Neuronal stem cell (in vitro differentiated cells): ENCODE measurements around the gene ZNF221.
"Not testable (repeated sequence)": the region's sequence is repeated elsewhere in the genome, so short reads cannot be mapped to it uniquely, and the experiment has no call there.

Experiments
- DNase-seq: peaks from one replicate; pipeline ENCODE4 v3.0.0-alpha.2; 2013; ENCODE audit warnings: low spot score
- H2AFZ ChIP-seq: one replicate; pipeline ENCODE4 v1.6.1; 2013; ENCODE audit warnings: mild to moderate bottlenecking, low read length, inconsistent platforms
- H2AK5ac ChIP-seq: 2 replicates; pipeline ENCODE4 v1.6.1; 2013; ENCODE audit warnings: low read depth, mild to moderate bottlenecking, inconsistent platforms, low read length, moderate library complexity, mixed read lengths
- H2BK120ac ChIP-seq: 2 replicates; pipeline ENCODE4 v1.6.1; 2013; ENCODE audit warnings: low read depth, mild to moderate bottlenecking, inconsistent platforms, low read length, moderate library complexity, mixed read lengths
- H2BK12ac ChIP-seq: one replicate; pipeline ENCODE4 v1.6.1; 2013; ENCODE audit warnings: low read length, inconsistent platforms
- H2BK15ac ChIP-seq: 2 replicates; pipeline ENCODE4 v1.6.1; 2013; ENCODE audit warnings: mild to moderate bottlenecking, low read length, inconsistent platforms, mixed read lengths
- H2BK5ac ChIP-seq: one replicate; pipeline ENCODE4 v1.6.1; 2013; ENCODE audit warnings: inconsistent platforms, mild to moderate bottlenecking, low read length, moderate library complexity
- H3K14ac ChIP-seq: one replicate; pipeline ENCODE4 v1.6.1; 2013; ENCODE audit warnings: low read length, inconsistent platforms
- H3K18ac ChIP-seq: 2 replicates; pipeline ENCODE4 v1.6.1; 2013; ENCODE audit warnings: low read length, inconsistent platforms
- H3K23ac ChIP-seq: 2 replicates; pipeline ENCODE4 v1.6.1; 2013; ENCODE audit warnings: low read depth, mild to moderate bottlenecking, mixed read lengths, low read length, inconsistent platforms; ENCODE audit not compliant: poor library complexity
- H3K27ac ChIP-seq: replicated peaks from 3 replicates; pipeline ENCODE4 v1.5.1; 2013; ENCODE audit warnings: low read length, inconsistent platforms
- H3K27me3 ChIP-seq, 3 experiments: 2 replicates each; pipeline ENCODE4 v1.6.1; 2013; ENCODE audit warnings: low read length in 3 of 3, mild to moderate bottlenecking in 2 of 3, inconsistent platforms in 1 of 3, low read depth in 1 of 3, mixed read lengths in 1 of 3, moderate library complexity in 1 of 3; ENCODE audit not compliant: control insufficient read depth in 3 of 3, insufficient read depth in 3 of 3
- H3K36me3 ChIP-seq, 2 donors: replicated peaks in 1 of 2; 2 replicates each; pipeline ENCODE4 v1.6.1; 2013; ENCODE audit warnings: low read length in 2 of 2; ENCODE audit not compliant: control insufficient read depth in 2 of 2, insufficient read depth in 2 of 2
- H3K4ac ChIP-seq: 2 replicates; pipeline ENCODE4 v1.6.1; 2013; ENCODE audit warnings: inconsistent platforms, mild to moderate bottlenecking, low read length, moderate library complexity
- H3K4me1 ChIP-seq, 2 donors: 1 replicate in 1 of 2; 2 replicates in 1 of 2; pipeline ENCODE4 v1.6.1; 2013; ENCODE audit warnings: low read length in 2 of 2, low read depth in 1 of 2; ENCODE audit not compliant: control insufficient read depth in 2 of 2, insufficient read depth in 1 of 2
- H3K4me2 ChIP-seq: one replicate; pipeline ENCODE4 v1.6.1; 2013; ENCODE audit warnings: mild to moderate bottlenecking, low read length, inconsistent platforms; ENCODE audit not compliant: insufficient read depth, poor library complexity, severe bottlenecking
- H3K4me3 ChIP-seq, 2 donors: 2 replicates each; pipeline ENCODE4 v1.5.1; 2013; ENCODE audit warnings: low read length in 2 of 2, mild to moderate bottlenecking in 2 of 2, inconsistent platforms in 1 of 2, moderate library complexity in 1 of 2
- H3K79me1 ChIP-seq: one replicate; pipeline ENCODE4 v1.6.1; 2013; ENCODE audit warnings: low read depth, mild to moderate bottlenecking, inconsistent platforms, low read length, moderate library complexity
- H3K9ac ChIP-seq: one replicate; pipeline ENCODE4 v1.6.1; 2013; ENCODE audit warnings: mild to moderate bottlenecking, low read depth, low read length, inconsistent platforms; ENCODE audit not compliant: poor library complexity
- H3K9me3 ChIP-seq, 2 donors: replicated peaks in 1 of 2; 2 replicates each; pipeline versions ENCODE3 to v1.6.1; 2013; ENCODE audit warnings: low read length in 2 of 2, mild to moderate bottlenecking in 2 of 2, inconsistent platforms in 1 of 2, low read depth in 1 of 2, mixed read lengths in 1 of 2, moderate library complexity in 1 of 2; ENCODE audit not compliant: control insufficient read depth in 2 of 2, insufficient read depth in 1 of 2
- H4K8ac ChIP-seq: one replicate; pipeline ENCODE4 v1.6.1; 2013; ENCODE audit warnings: low read depth, mild to moderate bottlenecking, inconsistent platforms, low read length, moderate library complexity
- H4K91ac ChIP-seq: one replicate; pipeline ENCODE4 v1.6.1; 2013; ENCODE audit warnings: low read length, low read depth, mild to moderate bottlenecking, inconsistent platforms; ENCODE audit not compliant: poor library complexity
- WGBS, 2 donors: extraction: QIAGEN DNeasy Blood & Tissue Kit; methylation state at CpG; one replicate each; pipeline ENCODE4 v1.1.7; 2013; ENCODE audit warnings: missing lambda C conversion rate in 2 of 2, mixed read lengths in 1 of 2; ENCODE audit not compliant: insufficient read length in 2 of 2, insufficient replicate concordance in 1 of 2; ENCODE audit errors: extremely low coverage in 2 of 2; 5-methylcytosine and 5-hydroxymethylcytosine counted together

The ZNF221 gene

GRCh38 chr19:43939557-43940260 lies 11.3 kb upstream of the ZNF221 start:
- no peak overlapping the region for H2AK5ac ChIP-seq
- no peak overlapping the region for H2BK15ac ChIP-seq
- no peak overlapping the region for H3K14ac ChIP-seq
- H3K9me3 ChIP-seq = peaks cover 0 to 8% of the 10 kb centered on the region in 2 donors
- no peak overlapping the region for H3K4ac ChIP-seq
- no peak overlapping the region for H2BK12ac ChIP-seq
- no peak overlapping the region for H2AFZ ChIP-seq
- H3K4me3 ChIP-seq = no peak overlapping the region
- no CpG with 5 or more reads among the region's 3 CpGs for WGBS, 2 donors
- no peaks in the 10 kb centered on the region for H3K79me1 ChIP-seq
- no peaks in the 10 kb centered on the region for H3K36me3 ChIP-seq
- H3K4me2 ChIP-seq = no peak overlapping the region
- no peak for DNase-seq
- H3K18ac ChIP-seq = no peak overlapping the region
- H2BK120ac ChIP-seq = no peak overlapping the region
- no peak overlapping the region for H3K23ac ChIP-seq
- H3K27ac ChIP-seq = no peak overlapping the region
- H4K8ac ChIP-seq = no peak overlapping the region
- H2BK5ac ChIP-seq = no peak overlapping the region
- H3K4me1 ChIP-seq = peaks cover 0 to 1% of the 10 kb centered on the region in 2 donors
- no peaks in the 10 kb centered on the region for H3K27me3 ChIP-seq
- no peak overlapping the region for H4K91ac ChIP-seq
- H3K9ac ChIP-seq = no peak overlapping the region

GRCh38 chr19:43940719-43941118 lies 10.3 kb upstream of the ZNF221 start:
- H2BK5ac ChIP-seq = no peak overlapping the region
- no peak overlapping the region for H2BK120ac ChIP-seq
- H3K4me3 ChIP-seq = no peak overlapping the region
- H3K27me3 ChIP-seq = no peaks in the 10 kb centered on the region
- H3K14ac ChIP-seq = no peak overlapping the region
- no peaks in the 10 kb centered on the region for H3K79me1 ChIP-seq
- H2BK15ac ChIP-seq = no peak overlapping the region
- H3K9ac ChIP-seq = no peak overlapping the region
- H3K4me2 ChIP-seq = no peak overlapping the region
- H3K23ac ChIP-seq = no peak overlapping the region
- no peak overlapping the region for H3K27ac ChIP-seq
- H4K91ac ChIP-seq = no peak overlapping the region
- DNase-seq = no peak
- peaks cover 0 to under 1% of the 10 kb centered on the region in 2 donors for H3K4me1 ChIP-seq
- no peak overlapping the region for H2AFZ ChIP-seq
- H3K18ac ChIP-seq = no peak overlapping the region
- no peaks in the 10 kb centered on the region for H3K36me3 ChIP-seq
- H3K4ac ChIP-seq = no peak overlapping the region
- no peak overlapping the region for H2BK12ac ChIP-seq
- no peak overlapping the region for H2AK5ac ChIP-seq
- H4K8ac ChIP-seq = no peak overlapping the region
- H3K9me3 ChIP-seq = peaks cover 0 to 8% of the 10 kb centered on the region in 2 donors
- no CpG with 5 or more reads among the region's 4 CpGs for WGBS, 2 donors

- Histone ChIP-seq H3K27me3 (no peaks in the 10 kb centered on the region), H3K79me1 (no peaks in the 10 kb centered on the region), H3K18ac (no peak overlapping the region), H3K9ac (no peak overlapping the region), H4K8ac (no peak overlapping the region), H2AFZ (no peak overlapping the region), H3K4me2 (no peak overlapping the region), H2BK15ac (no peak overlapping the region), H3K27ac (no peak overlapping the region), H4K91ac (no peak overlapping the region), H2BK12ac (no peak overlapping the region), H3K14ac (no peak overlapping the region), H3K23ac (no peak overlapping the region), H2BK120ac (no peak overlapping the region), H3K4me1 (no peaks in the 10 kb centered on the region), H2BK5ac (no peak overlapping the region), H3K9me3 (peaks cover 0 to 8% of the 10 kb centered on the region in 2 donors), H3K36me3 (no peaks in the 10 kb centered on the region), H3K4ac (no peak overlapping the region), H3K4me3 (no peak overlapping the region), H2AK5ac (no peak overlapping the region)
- DNase-seq = no peak
- WGBS, 2 donors = no CpG with 5 or more reads among the region's 5 CpGs
Observed at GRCh38 chr19:43941209-43941608, 9.8 kb upstream of the ZNF221 start.

- not testable (repeated sequence) for H3K4me1 ChIP-seq, H4K8ac ChIP-seq, H2BK12ac ChIP-seq, H2BK5ac ChIP-seq, H3K27ac ChIP-seq, H3K27me3 ChIP-seq, H3K4me3 ChIP-seq, H3K14ac ChIP-seq, H3K79me1 ChIP-seq, DNase-seq, H3K9ac ChIP-seq, H2AK5ac ChIP-seq, H3K36me3 ChIP-seq, H2BK15ac ChIP-seq, H3K23ac ChIP-seq, H2AFZ ChIP-seq, H3K18ac ChIP-seq, H3K4me2 ChIP-seq, H4K91ac ChIP-seq, H2BK120ac ChIP-seq, H3K4ac ChIP-seq
- H3K9me3 ChIP-seq = peaks cover 7 to 17% of the 10 kb centered on the region in 2 donors
- no CpG with 5 or more reads among the region's 1 CpG for WGBS, 2 donors
Observed at GRCh38 chr19:43947412-43947811, 3.6 kb upstream of the ZNF221 start.
